Activated CD4-positive, alpha-beta T cell treated with anti-CD3 and anti-CD28 coated beads, Interleukin-2, amount 50 U/mL, for 48 hours (primary cell): ENCODE results near the gene PMVK.
"Not testable (repeated sequence)": the region's sequence is repeated elsewhere in the genome, so short reads cannot be mapped to it uniquely, and the experiment has no call there.

ENCODE experiments used
- DNase-seq, 2 experiments: peaks; one replicate each; pipeline ENCODE4 v3.0.0-alpha.2; 2020

The PMVK gene

DNA sequence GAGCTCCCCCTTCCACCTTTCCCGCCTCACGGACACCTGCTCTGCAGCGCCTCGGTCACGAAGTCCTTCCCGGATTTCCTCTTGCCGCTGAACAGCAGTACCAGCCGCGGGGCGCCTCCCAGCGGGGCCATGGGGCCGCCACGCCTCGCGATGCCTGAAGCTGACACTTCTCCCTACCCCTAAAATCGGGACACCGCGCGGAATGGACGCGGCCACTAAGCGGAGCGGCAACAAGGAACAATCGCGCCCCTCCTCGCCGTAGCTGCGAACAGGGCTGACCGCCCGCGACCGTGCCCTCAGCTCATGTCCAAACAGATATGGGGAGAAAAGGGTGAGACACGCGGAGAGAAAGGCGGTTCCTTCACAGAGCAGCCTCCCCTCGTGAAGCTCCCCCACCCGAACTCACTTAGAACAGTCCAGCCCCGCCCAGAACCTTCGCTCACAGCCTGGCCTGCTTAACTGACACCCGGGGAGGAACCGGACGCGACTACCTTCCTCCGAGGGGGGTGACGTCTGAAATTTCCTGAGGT is at the start of gene PMVK:
Gene PMVK, minus strand, starts transcription at position 165 of the 530 bp plus-strand sequence. Its CDS starts 34 bp downstream, at position 131.
- DNase-seq = peak; percentile 96 to 97

DNA sequence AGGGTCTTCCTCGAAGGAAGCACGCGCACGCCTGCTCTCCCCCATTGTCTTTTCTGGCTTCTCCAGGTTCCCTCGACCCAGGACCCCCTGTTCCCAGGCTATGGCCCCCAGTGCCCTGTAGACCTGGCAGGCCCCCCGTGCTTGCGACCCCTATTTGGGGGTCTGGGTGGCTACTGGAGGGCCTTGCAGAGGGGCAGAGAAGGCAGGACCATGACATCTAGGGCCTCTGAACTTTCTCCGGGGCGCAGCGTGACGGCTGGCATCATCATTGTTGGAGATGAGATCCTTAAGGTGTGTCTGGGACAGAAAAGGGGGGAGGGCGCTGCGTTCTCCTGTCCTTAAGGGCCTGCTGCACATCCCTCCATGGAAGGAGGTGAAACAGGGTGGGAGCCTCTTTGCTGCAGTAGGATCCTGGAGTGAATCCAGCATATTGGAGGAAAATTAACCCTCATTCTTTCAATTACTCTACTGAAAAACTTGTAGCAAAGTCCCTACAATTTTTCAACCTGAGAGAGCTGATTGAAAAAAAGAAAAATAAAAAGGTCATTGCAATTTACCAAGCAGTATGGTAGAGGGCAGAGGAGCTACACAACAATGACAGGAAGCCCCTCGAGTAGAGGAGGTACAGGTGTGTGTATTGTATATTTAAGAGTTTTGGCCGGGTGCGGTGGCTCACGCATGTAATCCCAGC is 47.4 kb upstream of the PMVK start:
- peak in 1 of 2 experiments; percentile 25 for DNase-seq

DNA sequence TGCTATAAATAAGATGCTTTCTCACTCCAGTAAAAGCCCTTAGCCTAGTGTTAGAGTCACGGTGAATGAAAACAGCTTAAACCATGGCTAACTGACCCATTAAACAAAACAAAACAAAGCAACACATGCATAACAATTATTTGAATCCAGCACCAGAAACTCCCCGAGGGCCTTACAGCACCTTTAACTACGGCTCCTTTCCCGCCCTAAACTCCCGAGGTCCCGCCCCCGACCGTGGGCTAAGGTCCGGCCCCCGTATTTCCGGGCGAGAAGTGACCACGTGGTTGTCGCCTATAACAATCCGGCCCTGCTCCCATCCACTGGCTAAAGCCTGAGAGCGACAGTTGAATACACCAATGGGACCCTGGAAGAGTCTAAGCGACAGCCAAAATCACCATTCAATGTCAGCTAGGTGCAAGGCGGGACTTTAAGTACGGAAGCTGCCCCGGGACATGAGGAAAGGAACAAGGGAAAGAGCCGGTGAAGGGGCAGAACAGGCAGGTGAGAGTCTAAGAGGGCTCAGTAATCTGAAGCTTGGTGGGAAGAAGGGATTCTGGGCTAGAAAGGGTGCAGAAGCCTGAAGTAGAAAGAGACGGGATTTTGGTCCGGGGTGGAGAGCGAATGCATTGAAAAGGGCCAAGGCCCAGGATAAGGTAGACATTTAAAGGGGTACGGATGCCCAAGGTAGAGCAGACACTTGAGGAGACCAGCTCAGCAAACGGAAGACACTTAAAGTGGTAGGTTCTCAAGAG is 46.6 kb upstream of the PMVK start, which contains the start of gene FLAD1:
Gene FLAD1, plus strand, starts transcription at position 448 of the 752 bp plus-strand sequence. CDS start 351 bp downstream, outside the sequence.
- DNase-seq = peak; percentile 96 to 97

- DNase-seq = no peak
These were observed 45.8 kb upstream of the PMVK start for GRCh38 chr1:154982341-154982740.

GRCh38 chr1:154978360-154978759 is 41.8 kb upstream of the PMVK start:
- no peak for DNase-seq

DNA sequence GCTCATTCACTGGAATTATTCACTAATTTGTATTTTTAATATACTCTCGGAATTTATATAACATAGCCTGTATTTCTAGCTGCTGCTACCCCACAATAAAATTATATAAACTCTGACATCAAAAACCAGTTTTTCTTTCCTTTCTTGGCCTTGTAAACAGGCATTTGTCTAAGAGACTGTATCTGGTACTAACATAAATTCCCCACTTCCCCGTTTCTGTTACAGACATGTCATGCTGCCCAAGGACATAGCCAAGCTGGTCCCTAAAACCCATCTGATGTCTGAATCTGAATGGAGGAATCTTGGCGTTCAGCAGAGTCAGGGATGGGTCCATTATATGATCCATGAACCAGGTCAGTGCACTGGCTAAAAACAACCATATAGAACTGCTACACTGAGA is 41.2 kb upstream of the PMVK start:
- not testable (repeated sequence) for DNase-seq

GRCh38 chr1:154975409-154976059 is 39.0 kb upstream of the PMVK start:
- peak; percentile 70 to 78 for DNase-seq

GRCh38 chr1:154974808-154975408 is 38.4 kb upstream of the PMVK start:
- DNase-seq = peak; percentile 95 to 96

DNA sequence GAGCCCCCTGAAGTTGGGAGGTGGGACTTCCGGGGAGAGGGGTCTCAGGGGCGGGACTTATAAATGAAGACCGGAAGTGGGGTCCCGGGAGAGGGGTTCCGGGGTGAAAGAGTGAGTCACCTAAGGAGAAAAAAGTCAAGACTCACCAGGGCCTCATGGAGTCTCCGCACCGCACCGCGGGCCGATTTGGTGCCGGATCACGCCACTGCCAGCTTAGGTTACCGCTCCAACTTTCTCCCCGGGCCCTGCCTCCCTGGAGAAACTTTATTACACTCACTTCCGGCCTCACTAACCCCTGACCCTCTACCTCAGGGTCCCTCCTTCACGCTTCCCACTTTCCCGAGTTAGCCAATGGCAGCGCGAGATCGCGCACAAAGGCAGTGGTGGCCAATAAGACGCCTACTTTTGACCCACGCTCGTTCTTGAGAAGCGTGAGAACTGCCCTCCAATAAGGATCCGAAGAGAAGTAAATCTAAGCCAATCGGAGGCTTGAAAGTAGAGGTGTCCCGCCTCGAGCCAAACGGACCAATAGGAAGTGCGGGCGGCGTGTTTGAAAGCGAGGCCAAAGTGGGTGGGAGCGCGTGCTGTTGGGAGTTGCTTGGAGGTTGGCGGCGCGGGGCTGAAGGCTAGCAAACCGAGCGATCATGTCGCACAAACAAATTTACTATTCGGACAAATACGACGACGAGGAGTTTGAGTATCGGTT is 37.7 kb upstream of the PMVK start, which contains the start of gene CKS1B:
Gene CKS1B, plus strand, starts transcription at position 580 of the 706 bp plus-strand sequence. Its CDS starts 65 bp downstream, at position 645.
- peak; percentile 95 to 97 for DNase-seq

DNA sequence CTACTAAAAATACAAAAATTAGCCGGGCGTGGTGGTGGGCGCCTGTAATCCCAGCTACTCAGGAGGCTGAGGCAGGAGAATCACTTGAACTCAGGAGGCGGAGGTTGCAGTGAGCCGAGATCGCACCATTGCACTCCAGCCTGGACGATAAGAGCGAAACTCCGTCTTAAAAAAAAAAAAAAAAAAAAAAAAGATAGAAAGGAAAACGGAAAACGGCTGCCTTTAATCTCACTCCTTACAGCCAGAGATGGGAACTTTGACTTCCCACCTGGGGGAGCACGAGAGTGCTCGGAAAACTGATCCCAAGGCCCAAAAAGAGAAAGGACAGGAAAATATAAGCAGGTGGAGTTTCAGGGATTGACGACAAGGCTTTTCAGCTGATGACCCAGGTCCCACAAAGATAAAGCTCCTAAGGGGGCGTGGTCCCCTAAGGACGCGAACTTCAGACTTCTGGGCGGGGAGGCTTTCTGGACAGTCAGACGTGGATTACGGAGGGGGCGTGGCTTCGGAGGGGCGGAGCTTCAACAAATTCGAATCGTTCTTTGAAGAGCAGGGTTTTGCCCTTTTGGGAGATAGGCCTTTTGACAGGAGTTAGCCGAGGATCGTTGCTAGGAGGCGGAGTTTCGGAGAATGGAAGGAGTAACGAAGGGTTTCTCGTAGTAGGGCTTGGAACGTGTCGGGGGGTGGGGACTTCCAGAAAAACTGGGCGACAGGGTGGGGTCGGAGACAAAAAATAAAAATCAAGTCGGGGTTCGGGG is 37.0 kb upstream of the PMVK start:
- peak; percentile 99 for DNase-seq

DNA sequence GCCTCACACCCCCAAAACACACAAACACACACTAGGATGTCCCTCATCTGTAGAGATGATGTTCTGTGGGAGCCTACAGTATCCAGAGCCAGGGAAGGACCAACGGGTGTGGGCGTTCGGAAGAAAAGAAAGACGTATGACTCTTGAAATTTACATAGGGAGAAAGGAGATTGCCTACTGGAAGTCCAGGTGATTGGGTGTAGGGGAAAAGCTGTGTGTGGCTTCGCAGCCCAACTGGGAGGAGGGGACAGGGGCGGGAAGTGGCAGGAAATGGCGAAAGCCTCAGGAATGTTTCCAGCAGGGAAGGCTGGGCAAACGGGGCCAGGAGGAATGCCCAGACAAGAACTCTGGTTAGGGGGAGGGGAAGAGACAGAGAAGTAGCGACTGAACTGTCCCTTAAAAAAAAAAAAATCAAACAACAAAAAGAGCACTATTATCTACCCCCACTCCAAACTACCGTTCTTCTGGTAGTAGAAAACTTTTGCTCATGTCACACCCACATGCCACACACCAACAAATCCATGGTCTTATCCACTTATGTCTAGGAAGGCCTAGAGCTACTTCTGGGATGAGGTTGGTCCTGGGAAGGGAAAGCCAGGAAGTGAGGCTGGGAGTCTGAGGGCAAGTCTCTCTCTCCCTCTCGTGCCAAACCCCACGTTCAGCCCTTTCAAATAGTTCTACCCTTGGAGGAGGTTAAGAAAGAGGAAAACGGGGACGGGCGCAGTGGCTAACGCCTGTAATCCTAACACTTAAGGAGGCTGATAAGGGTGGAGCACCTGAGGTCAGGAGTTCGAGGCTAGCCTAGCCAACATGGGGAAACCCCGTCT is 36.2 kb upstream of the PMVK start:
- DNase-seq = no peak

DNA sequence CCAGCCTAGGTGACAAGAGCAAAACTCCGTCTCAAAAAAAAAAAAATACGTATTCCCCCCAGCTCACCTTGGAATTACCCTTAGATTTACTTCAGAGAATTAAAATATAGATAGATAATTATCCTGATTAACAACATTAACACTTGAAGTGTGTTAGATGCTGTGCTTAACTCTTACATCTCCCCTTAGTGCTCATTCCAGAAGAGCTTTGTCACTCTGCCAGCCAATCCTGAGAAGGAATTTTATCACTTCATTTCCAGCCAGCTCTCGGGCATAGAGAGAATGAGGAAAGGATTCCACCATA is 35.6 kb upstream of the PMVK start:
- no peak for DNase-seq

DNA sequence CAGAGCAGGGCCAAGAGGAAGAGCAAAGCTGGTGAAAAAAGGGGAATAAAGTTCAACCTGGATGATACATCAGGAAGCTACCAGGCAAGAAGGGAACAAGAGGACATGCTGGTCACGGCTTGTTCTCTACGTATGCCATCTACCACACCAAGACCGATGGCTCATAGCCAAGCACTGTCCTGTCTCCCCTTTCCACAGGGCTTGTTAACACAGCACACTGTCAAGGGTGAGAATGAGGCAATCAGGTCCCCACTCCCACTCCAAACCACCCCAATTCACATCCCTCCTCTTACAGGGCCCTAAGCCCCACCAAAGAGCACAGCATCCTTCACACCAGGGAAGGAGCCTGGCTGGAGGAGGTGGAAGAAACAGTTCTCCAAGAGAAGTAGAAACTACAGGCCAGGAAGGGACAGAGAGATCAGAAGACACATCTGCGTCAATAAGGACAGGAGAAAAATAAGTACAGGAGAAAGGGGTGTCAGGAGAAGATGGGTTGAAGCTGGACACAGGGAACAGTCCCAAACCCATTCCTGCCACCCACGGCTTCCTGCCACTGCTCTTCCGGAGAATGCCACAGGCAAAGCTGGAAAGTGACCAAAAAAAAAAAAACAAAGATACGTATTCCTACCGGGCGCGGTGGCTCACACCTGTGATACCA is 35.0 kb upstream of the PMVK start:
- no peak for DNase-seq

DNA sequence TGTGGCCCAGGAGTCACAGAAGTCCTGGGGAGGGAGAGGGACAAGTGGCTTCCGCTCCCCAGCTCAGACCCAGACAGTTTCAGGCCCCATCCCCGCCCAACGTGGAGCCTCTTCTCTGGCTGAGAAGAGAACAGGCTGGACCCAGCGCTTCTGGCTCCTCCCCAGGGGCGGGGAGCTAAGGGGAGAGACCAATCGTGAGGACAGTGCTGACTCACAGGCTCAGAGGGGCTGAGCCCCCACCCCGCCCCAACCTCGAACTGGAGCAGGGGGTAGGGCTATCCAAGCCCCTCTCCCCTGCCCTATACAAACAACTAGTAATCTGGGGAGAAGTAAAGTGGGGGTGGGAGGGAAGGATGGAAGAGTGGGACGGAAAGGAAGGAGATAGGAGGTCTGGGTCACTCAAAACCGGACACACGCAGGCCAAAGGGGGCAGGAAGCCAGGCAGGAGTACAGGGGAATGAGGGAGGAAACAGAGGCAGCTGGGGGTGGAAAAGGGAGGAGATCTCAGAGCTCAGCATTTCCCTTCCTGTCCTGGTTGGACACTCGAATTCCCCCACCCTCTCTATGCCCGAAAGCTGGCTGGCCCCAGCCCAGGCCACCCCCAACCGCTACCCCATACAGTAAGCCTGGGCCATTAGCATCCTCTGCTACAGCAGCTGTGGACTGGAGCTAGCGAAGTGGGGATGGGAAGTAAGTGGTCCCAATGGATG is 34.3 kb upstream of the PMVK start, which contains the start of gene SHC1:
Gene SHC1, minus strand, starts transcription at position 117 of the 710 bp plus-strand sequence. CDS start 221 bp downstream, outside the sequence.
- peak; percentile 61 to 68 for DNase-seq

DNA sequence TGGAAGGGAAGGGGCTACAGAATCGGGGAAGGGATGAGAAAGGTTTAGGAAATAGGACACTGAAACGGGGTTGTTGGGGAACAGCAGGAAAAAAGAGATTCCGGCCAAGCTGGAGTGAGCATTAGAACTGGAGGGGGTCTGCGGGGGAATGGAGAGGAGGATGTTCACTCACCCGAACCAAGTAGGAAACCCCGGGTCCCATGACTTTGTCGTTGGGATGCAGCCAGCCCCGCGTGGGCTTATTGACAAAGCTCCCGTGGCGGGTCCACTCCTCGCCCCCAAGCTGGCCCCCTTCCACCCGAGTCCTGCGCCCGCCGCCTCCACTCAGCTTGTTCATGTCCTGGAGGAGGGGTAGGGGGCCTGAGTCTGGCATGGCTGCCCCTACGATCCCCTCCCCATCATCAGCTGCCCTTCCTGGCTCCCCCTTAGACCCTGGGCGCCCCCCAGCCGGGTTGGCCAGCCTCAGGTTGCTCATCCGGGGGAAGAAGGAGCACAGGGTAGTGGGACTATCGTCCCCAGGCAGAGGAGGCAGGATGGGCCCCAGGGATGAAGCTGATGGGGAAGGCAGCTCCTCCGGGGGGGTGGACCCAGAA is 33.4 kb upstream of the PMVK start:
- DNase-seq = no peak

GRCh38 chr1:154969246-154969645 is 32.7 kb upstream of the PMVK start:
- no peak for DNase-seq

DNA sequence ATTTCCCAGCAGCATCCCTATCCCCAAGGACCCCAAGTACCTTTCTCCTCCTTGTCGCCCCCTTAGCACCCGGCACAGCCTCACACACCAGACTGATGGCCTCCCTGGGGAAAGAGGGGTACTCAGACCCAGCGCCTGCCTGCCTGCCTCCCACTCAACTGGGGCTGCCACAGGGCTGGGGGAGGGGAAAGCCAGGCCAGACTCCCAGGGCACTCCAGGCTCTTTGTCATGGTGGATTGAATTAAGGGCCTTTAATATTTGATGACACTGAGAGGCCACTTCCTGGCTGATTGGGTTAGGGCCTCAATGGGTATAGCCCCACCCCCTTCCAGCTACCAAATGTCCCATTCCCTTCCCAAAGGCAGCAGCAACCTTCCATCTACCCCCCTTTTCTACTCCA is 32.2 kb upstream of the PMVK start:
- no peak for DNase-seq

DNA sequence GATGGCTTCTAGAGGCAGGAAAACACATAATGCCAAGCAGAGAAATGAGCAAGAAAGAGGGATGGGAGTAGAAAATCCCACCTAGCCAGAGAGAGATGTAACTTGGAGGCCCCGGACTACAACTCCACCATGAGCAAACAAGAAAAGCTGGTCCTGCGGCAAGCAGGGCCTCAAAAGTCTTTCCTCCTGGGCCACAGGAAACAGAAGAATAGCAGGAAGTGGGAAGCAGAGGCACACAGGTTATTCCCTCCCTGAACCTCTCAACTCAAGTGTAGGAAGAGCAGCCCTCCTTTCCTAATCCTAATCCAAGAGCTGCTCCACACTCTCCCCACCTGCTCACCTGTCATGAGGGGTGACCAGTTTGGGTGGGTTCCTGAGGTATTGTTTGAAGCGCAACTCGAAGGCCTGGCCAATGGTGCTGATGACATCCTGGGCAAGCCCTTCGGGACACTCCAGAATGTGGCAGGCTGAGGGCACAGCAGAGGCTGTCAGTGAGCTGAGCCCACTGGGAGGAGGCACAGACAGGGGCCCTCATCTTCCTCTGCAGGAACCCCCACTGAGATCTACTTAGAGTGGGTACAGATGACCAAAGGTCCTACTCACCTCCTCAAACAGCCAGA is 30.9 kb upstream of the PMVK start:
- DNase-seq = no peak
